Adrenal gland (tissue), 5 donors: ENCODE results near the gene FAM24B.
"Not testable (repeated sequence)": the region's sequence is repeated elsewhere in the genome, so short reads cannot be mapped to it uniquely, and the experiment has no call there.

Experiments used
- CTCF ChIP-seq, 6 experiments: fragments of 450-650 bp in 4 of 6; fragments of 200-600 bp in 2 of 6; sonication (generic) in 1 of 6; IDR thresholded peaks; 1 replicate in 5 of 6; 2 replicates in 1 of 6; pipeline versions ENCODE4 v1.5.1 to v1.8.0; 2016 to 2021; ENCODE audit warnings: antibody characterized with exemption in 6 of 6, mild to moderate bottlenecking in 2 of 6, moderate library complexity in 1 of 6
- POLR2A ChIP-seq, 2 donors: fragments of 450-650 bp; IDR thresholded peaks; one replicate each; pipeline ENCODE4 v1.6.1; 2017; ENCODE audit warnings: antibody characterized with exemption in 2 of 2, mild to moderate bottlenecking in 2 of 2, moderate library complexity in 1 of 2
- donor health status: DM: no; HTN: no; CAD: no.

- TF ChIP-seq CTCF, POLR2A (IDR thresholded peaks at IDR 0.05): not testable (repeated sequence)
Observed at GRCh38 chr10:122866757-122867482, 12.5 kb downstream of the FAM24B start.
